ENCODE data around the gene FAM163A. TPM values are rescaled to one million over a fixed set of nuclear protein-coding genes. Genes with fewer than 3 reads are reported as not detected.

The FAM163A gene
- total RNA-seq, 1 experiment from 2014 or later, result 0.46 TPM

GRCh38 chr1:179707406-179707805, 35.7 kb upstream of the FAM163A start:
- H2BK15ac ChIP-seq (ENCODE audit: low read depth, low read length), result no peak overlapping the region
- no peak overlapping the region for H3K56ac ChIP-seq (ENCODE audit: insufficient read length, low read depth, low read length)
- H3K4me1 Mint-ChIP-seq, result 0 out of 4 replicates have a peak, but pooled peaks cover 0 to 2% of the 10 kb centered on the region in 2 experiments
- H3K4me3 Mint-ChIP-seq, result no peak overlapping the region
- H2BK5ac ChIP-seq (ENCODE audit: insufficient read length, low read length), result no peak overlapping the region
- no peak overlapping the region for H3T11ph ChIP-seq (ENCODE audit: low read length)
- H3K9me3 ChIP-seq (ENCODE audit: control insufficient read depth, low read depth, low read length), result no peaks in the 10 kb centered on the region
- H3K79me2 ChIP-seq (ENCODE audit: insufficient read depth, low read length), result no peaks in the 10 kb centered on the region
- H4K5ac ChIP-seq (ENCODE audit: insufficient read length, low read depth, low read length), result no peak overlapping the region
- no peak for DNase-seq
- no peaks in the 10 kb centered on the region for H3K36me3 Mint-ChIP-seq (ENCODE audit: insufficient read depth in 1 of 3, low read depth in 3 of 3)
- H3K4ac ChIP-seq (ENCODE audit: low read depth, low read length), result no peak overlapping the region
- no peak overlapping the region for H3K18ac ChIP-seq (ENCODE audit: insufficient read length, low read depth, low read length)
- no peak for TF ChIP-seq CTCF (conservative IDR thresholded peaks at IDR 0.05)
- no peak overlapping the region for H3K27ac Mint-ChIP-seq
- no peak overlapping the region for H4K8ac ChIP-seq (replicated peaks; ENCODE audit: insufficient read length, low read depth, low read length)
- H2BK20ac ChIP-seq (ENCODE audit: low read depth, low read length, poor library complexity, severe bottlenecking), result no peak overlapping the region
- no peaks in the 10 kb centered on the region for H4K20me1 ChIP-seq (ENCODE audit: control insufficient read depth, insufficient read depth, insufficient read length)
- no CpG with 5 or more reads among the region's 2 CpGs for WGBS (ENCODE audit: extremely low coverage, insufficient read length, low lambda C conversion rate)
- H2BK120ac ChIP-seq (ENCODE audit: low read depth, low read length, poor library complexity, severe bottlenecking), result no peak overlapping the region
- no peaks in the 10 kb centered on the region for H3K4me1 ChIP-seq (ENCODE audit: insufficient read depth, low read length)
- H2AFZ ChIP-seq (ENCODE audit: low read length), result no peak overlapping the region
- H3K9ac ChIP-seq (ENCODE audit: extremely low read depth, insufficient read length, low read length), result no peak overlapping the region
- no peak overlapping the region for H3K4me2 ChIP-seq (ENCODE audit: insufficient read depth, insufficient read length, low read length)
- H3K23me2 ChIP-seq (ENCODE audit: insufficient read length, low read depth, low read length, poor library complexity, severe bottlenecking), result no peaks in the 10 kb centered on the region
- H3K79me1 ChIP-seq (ENCODE audit: insufficient read depth, low read depth, low read length, poor library complexity, severe bottlenecking), result no peaks in the 10 kb centered on the region
- no peak overlapping the region for H3K27ac ChIP-seq (ENCODE audit: insufficient read length, low read depth, low read length)
- H3K27me3 ChIP-seq (ENCODE audit: insufficient read depth, low read length), result no peaks in the 10 kb centered on the region
- peaks cover 2% of the 10 kb centered on the region; the same call in 1 of the 2 replicates for H3K27me3 Mint-ChIP-seq (ENCODE audit: low read depth)
- no peak overlapping the region for H2AK5ac ChIP-seq (ENCODE audit: insufficient read length, low read length)
- no peaks in the 10 kb centered on the region for H3K9me3 Mint-ChIP-seq
- H3K14ac ChIP-seq (ENCODE audit: insufficient read depth, low read length), result no peak overlapping the region
- no peak overlapping the region for H3K23ac ChIP-seq (ENCODE audit: insufficient read length, low read depth, low read length)
- H2BK12ac ChIP-seq (ENCODE audit: insufficient read length, low read depth, low read length), result no peak overlapping the region
- no peak overlapping the region for H4K91ac ChIP-seq (ENCODE audit: insufficient read length, low read depth, low read length)

All from H9 (cell line).